Kidney epithelial cell (primary cell): ENCODE data around the gene DUSP22. TPM values are rescaled to one million over a fixed set of nuclear protein-coding genes. Genes with fewer than 3 reads are reported as not detected.

Experiments
- DNase-seq: peaks from one replicate; pipeline ENCODE4 v3.0.0-alpha.2; 2010; ENCODE audit warnings: low read depth
- H3K27me3 ChIP-seq: 2 replicates; pipeline ENCODE4 v1.6.0; 2011; ENCODE audit warnings: low read length; ENCODE audit not compliant: control insufficient read depth, insufficient read depth
- H3K36me3 ChIP-seq: 2 replicates; pipeline ENCODE4 v1.5.1; 2011; ENCODE audit warnings: low read length; ENCODE audit not compliant: control insufficient read depth, insufficient read depth
- H3K4me3 ChIP-seq: 2 replicates; pipeline ENCODE4 v1.5.1; 2011; ENCODE audit warnings: low read depth, mild to moderate bottlenecking, control low read depth, low read length
- CTCF ChIP-seq: IDR thresholded peaks from 2 replicates; pipeline ENCODE4 v1.5.1; 2011; ENCODE audit warnings: mild to moderate bottlenecking, moderate library complexity, low read length, control low read depth, inconsistent platforms; ENCODE audit not compliant: insufficient read depth, poor library complexity, severe bottlenecking
- total RNA-seq: library from RNA; depleted of rRNA; stranded (reverse); fragments of >200 nt; gene quantifications from 2 replicates; pipeline ENCODE4 v1.2.3, GENCODE V29; 2015

DUSP22 gene
- total RNA-seq, 1 donor from 2014 or later = 35.9 TPM

GRCh38 chr6:313917-314316 is 21.6 kb downstream of the DUSP22 start:
- Histone ChIP-seq H3K27me3 (no peaks in the 10 kb centered on the region), H3K4me3 (no peak overlapping the region), H3K36me3 (no peaks in the 10 kb centered on the region)
- no peak for DNase-seq
- TF ChIP-seq CTCF = no peak

GRCh38 chr6:314377-314776 is 22.1 kb downstream of the DUSP22 start:
- Histone ChIP-seq H3K36me3 (no peaks in the 10 kb centered on the region), H3K27me3 (no peaks in the 10 kb centered on the region), H3K4me3 (no peak overlapping the region)
- DNase-seq = no peak
- TF ChIP-seq CTCF = no peak

GRCh38 chr6:315226-315625 is 22.9 kb downstream of the DUSP22 start:
- TF ChIP-seq CTCF = no peak
- no peak for DNase-seq
- no peaks in the 10 kb centered on the region for H3K27me3 ChIP-seq
- no peaks in the 10 kb centered on the region for H3K36me3 ChIP-seq
- no peak overlapping the region for H3K4me3 ChIP-seq

- H3K36me3 ChIP-seq = no peaks in the 10 kb centered on the region
- no peak overlapping the region for H3K4me3 ChIP-seq
- H3K27me3 ChIP-seq = no peaks in the 10 kb centered on the region
- no peak for TF ChIP-seq CTCF
- DNase-seq = no peak
Observed at GRCh38 chr6:315921-316752, 23.9 kb downstream of the DUSP22 start.

- DNase-seq = no peak
- no peaks in the 10 kb centered on the region for H3K36me3 ChIP-seq
- no peaks in the 10 kb centered on the region for H3K27me3 ChIP-seq
- no peak for TF ChIP-seq CTCF
- H3K4me3 ChIP-seq = no peak overlapping the region
Observed at GRCh38 chr6:316753-317038, 24.4 kb downstream of the DUSP22 start.

- no peak for TF ChIP-seq CTCF
- no peaks in the 10 kb centered on the region for H3K27me3 ChIP-seq
- no peaks in the 10 kb centered on the region for H3K36me3 ChIP-seq
- no peak overlapping the region for H3K4me3 ChIP-seq
- DNase-seq = no peak
Observed at GRCh38 chr6:317060-317447, 24.8 kb downstream of the DUSP22 start.
